HEK293T (cell line): ENCODE results near the gene CRADD.

ENCODE experiments used
- CTCF ChIA-PET: fragments of 350-600 bp; formaldehyde crosslinking; extraction: SDS; loops from one replicate; lab custom pipeline; 2021; ENCODE audit warnings: antibody characterized with exemption, inconsistent platforms; lab: Yijun Ruan, JAX
- POLR2A ChIA-PET: fragments of 350-600 bp; formaldehyde crosslinking; extraction: SDS; loops from one replicate; lab custom pipeline; 2020; ENCODE audit warnings: antibody characterized with exemption, inconsistent platforms; lab: Yijun Ruan, JAX
- DNase-seq: peaks from one replicate; pipeline ENCODE4 v3.0.0; 2012; ENCODE audit warnings: mixed read lengths; ENCODE audit errors: extremely low spot score
- ARNT ChIP-seq: fragments of 450-650 bp; IDR thresholded peaks from 2 replicates; pipeline ENCODE4 v1.6.1; 2017; ENCODE audit warnings: mild to moderate bottlenecking
- BHLHE40 ChIP-seq: fragments of 450-650 bp; IDR thresholded peaks from 2 replicates; pipeline ENCODE4 v1.6.1; 2016; ENCODE audit warnings: mild to moderate bottlenecking, moderate library complexity, borderline replicate concordance
- CTBP1 ChIP-seq: fragments of 450-650 bp; IDR thresholded peaks from 2 replicates; pipeline ENCODE4 v1.6.1; 2016; ENCODE audit warnings: borderline replicate concordance
- ELF4 ChIP-seq: fragments of 450-650 bp; IDR thresholded peaks from 2 replicates; pipeline ENCODE4 v1.6.1; 2017; ENCODE audit warnings: antibody characterized with exemption
- FOXA1 ChIP-seq: fragments of 450-650 bp; IDR thresholded peaks from 2 replicates; pipeline ENCODE4 v1.6.1; 2016; ENCODE audit warnings: mild to moderate bottlenecking
- FOXK2 ChIP-seq: fragments of 450-650 bp; IDR thresholded peaks from 2 replicates; pipeline ENCODE4 v1.6.1; 2016; ENCODE audit warnings: mild to moderate bottlenecking
- FOXM1 ChIP-seq: fragments of 450-650 bp; IDR thresholded peaks from 2 replicates; pipeline ENCODE4 v1.6.1; 2017; ENCODE audit warnings: mild to moderate bottlenecking, borderline replicate concordance
- HDGF ChIP-seq: fragments of 450-650 bp; IDR thresholded peaks from 2 replicates; pipeline ENCODE4 v1.6.1; 2017; ENCODE audit warnings: antibody characterized with exemption, borderline replicate concordance
- L3MBTL2 ChIP-seq: fragments of 450-650 bp; conservative IDR thresholded peaks from 2 replicates; pipeline ENCODE4 v1.6.1; 2016; ENCODE audit warnings: mild to moderate bottlenecking
- LEF1 ChIP-seq: fragments of 450-650 bp; IDR thresholded peaks from 2 replicates; pipeline ENCODE4 v1.6.1; 2017; ENCODE audit warnings: mild to moderate bottlenecking, borderline replicate concordance
- NFRKB ChIP-seq: fragments of 450-650 bp; IDR thresholded peaks from 2 replicates; pipeline ENCODE4 v1.6.1; 2016; ENCODE audit warnings: mild to moderate bottlenecking, moderate library complexity
- PKNOX1 ChIP-seq: fragments of 450-650 bp; IDR thresholded peaks from 2 replicates; pipeline ENCODE4 v1.6.1; 2016
- SP1 ChIP-seq: fragments of 450-650 bp; IDR thresholded peaks from 2 replicates; pipeline ENCODE4 v1.6.1; 2017
- SUZ12 ChIP-seq: fragments of 450-650 bp; IDR thresholded peaks from 2 replicates; pipeline ENCODE4 v1.6.1; 2016; ENCODE audit warnings: mild to moderate bottlenecking
- TARDBP ChIP-seq: fragments of 450-650 bp; IDR thresholded peaks from 2 replicates; pipeline ENCODE4 v1.6.1; 2016
- ZNF384 ChIP-seq: fragments of 450-650 bp; IDR thresholded peaks from 2 replicates; pipeline ENCODE4 v1.6.1; 2016

CRADD gene

GRCh38 chr12:93851257-93851671 lies 174.1 kb downstream of the CRADD start:
- POLR2A ChIA-PET = no interaction called here
- no peak for DNase-seq
- CTCF ChIA-PET = no interaction called here
- TF ChIP-seq BHLHE40 (no peak), ZNF384 (no peak), PKNOX1 (no peak), LEF1 (no peak), HDGF (no peak), FOXM1 (no peak), SP1 (no peak), SUZ12 (no peak)

- TF ChIP-seq FOXA1 (no peak), ZNF384 (no peak), FOXK2 (no peak), TARDBP (no peak), CTBP1 (no peak), LEF1 (no peak), FOXM1 (no peak), ELF4 (no peak), ARNT (no peak), SUZ12 (no peak), BHLHE40 (no peak), NFRKB (no peak), HDGF (no peak), PKNOX1 (no peak), SP1 (no peak), L3MBTL2 (no peak)
- CTCF ChIA-PET = no interaction called here
- no peak for DNase-seq
- POLR2A ChIA-PET = no interaction called here
Observed at GRCh38 chr12:93852173-93852591, 175.0 kb downstream of the CRADD start.

GRCh38 chr12:93853698-93854478 lies 176.7 kb downstream of the CRADD start:
- TF ChIP-seq CTBP1 (no peak), LEF1 (no peak), FOXK2 (no peak), NFRKB (no peak), ARNT (no peak), SUZ12 (no peak), BHLHE40 (no peak), ZNF384 (no peak), SP1 (no peak), TARDBP (no peak), FOXA1 (no peak), PKNOX1 (no peak), ELF4 (no peak), FOXM1 (no peak), HDGF (no peak), L3MBTL2 (no peak)
- ChIA-PET CTCF (no interaction called here), POLR2A (no interaction called here)
- DNase-seq = no peak

GRCh38 chr12:93855261-93855660 lies 178.1 kb downstream of the CRADD start:
- DNase-seq = no peak
- ChIA-PET POLR2A (no interaction called here), CTCF (no interaction called here)
- TF ChIP-seq ELF4 = no peak
- TF ChIP-seq LEF1 = no peak
- TF ChIP-seq FOXA1 = no peak
- no peak for TF ChIP-seq L3MBTL2
- no peak for TF ChIP-seq CTBP1
- no peak for TF ChIP-seq SUZ12
- no peak for TF ChIP-seq PKNOX1
- TF ChIP-seq ZNF384 = no peak
- TF ChIP-seq FOXK2 = no peak
- TF ChIP-seq TARDBP = no peak
- no peak for TF ChIP-seq SP1
- no peak for TF ChIP-seq HDGF
- no peak for TF ChIP-seq ARNT

GRCh38 chr12:93856611-93857010 lies 179.4 kb downstream of the CRADD start:
- TF ChIP-seq FOXK2 (no peak), TARDBP (no peak), HDGF (no peak), SP1 (no peak), CTBP1 (no peak), LEF1 (no peak), ARNT (no peak), NFRKB (no peak), ELF4 (no peak), PKNOX1 (no peak), SUZ12 (no peak), L3MBTL2 (no peak), BHLHE40 (no peak), ZNF384 (no peak)
- CTCF ChIA-PET = no interaction called here
- POLR2A ChIA-PET = no interaction called here
- DNase-seq = no peak
